NCI-H446 treated with DMSO at 0.1 percent for 48 hours (cell line): ENCODE results near the gene IGF1R.
"Not testable (repeated sequence)": the region's sequence is repeated elsewhere in the genome, so short reads cannot be mapped to it uniquely, and the experiment has no call there.

ENCODE experiments used
- DNase-seq: peaks from one replicate; lab custom pipeline; 2025; lab: John Stamatoyannopoulos, UW

The IGF1R gene

DNA sequence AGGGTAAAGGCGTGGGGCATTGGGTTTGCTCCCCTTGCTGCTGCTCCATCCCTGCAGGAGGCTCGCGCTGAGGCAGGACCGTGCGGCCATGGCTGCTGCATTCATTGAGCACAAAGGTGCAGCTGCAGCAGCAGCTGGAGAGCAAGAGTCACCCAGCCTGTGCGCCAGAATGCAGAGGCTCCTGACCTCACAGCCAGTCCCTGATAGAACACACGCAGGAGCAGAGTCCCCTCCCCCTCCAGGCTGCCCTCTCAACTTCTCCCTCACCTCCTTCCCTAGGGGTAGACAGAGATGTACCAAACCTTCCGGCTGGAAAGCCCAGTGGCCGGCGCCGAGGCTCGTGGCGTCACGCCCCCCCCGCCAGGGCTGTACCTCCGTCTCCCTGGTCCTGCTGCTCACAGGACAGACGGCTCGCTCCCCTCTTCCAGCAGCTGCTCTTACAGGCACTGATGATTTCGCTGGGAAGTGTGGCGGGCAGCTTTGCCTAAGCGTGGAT, 312.3 kb downstream of the IGF1R start:
- DNase-seq, result no peak

DNA sequence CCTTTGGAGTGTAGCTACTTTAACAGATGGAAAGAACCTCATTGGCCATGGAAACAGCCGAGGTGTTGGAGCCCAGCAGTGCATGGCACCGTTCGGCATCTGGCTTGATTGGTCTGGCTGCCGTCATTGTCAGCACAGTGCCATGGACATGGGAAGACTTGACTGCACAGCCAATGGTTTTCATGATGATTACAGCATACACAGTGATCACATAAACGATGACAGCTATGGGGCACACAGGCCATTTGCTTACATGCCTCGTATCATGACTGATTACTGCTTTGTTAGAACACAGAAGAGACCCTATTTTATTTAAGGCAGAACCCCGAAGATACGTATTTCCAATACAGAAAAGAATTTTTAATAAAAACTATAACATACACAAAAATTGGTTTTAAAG, 315.1 kb downstream of the IGF1R start:
- no peak for DNase-seq

DNA sequence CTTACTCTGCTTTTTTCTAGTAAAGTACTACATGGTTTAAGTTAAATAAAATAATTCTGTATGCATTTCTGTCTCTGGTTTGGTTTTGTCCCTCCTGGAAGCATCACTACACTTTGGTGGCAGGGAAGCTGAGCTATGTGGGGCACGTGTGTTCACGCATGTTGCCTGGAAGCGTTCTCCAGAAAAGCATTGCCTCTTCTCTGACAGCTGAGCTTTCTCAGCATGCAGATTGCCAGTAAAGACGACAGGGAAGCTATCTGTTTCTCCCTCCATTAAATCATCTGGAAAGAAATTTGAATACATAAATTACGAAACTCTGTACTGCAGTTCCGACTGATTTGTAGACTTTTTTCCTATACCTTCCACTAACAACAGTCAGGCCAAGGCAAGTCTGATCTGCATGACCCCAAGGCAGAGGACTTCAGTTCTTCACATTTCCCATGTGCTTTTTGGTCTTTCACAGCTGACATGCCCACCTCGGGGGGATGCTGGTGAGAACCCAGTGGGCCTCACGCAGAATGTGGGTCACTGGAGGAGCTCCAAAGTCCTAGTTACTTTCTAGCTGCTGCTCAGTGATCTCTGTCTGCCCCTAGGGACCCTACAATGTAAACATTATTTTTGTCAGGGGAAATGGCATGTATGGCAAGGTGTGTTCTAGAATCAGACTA, 316.3 kb downstream of the IGF1R start:
- DNase-seq, result no peak

DNA sequence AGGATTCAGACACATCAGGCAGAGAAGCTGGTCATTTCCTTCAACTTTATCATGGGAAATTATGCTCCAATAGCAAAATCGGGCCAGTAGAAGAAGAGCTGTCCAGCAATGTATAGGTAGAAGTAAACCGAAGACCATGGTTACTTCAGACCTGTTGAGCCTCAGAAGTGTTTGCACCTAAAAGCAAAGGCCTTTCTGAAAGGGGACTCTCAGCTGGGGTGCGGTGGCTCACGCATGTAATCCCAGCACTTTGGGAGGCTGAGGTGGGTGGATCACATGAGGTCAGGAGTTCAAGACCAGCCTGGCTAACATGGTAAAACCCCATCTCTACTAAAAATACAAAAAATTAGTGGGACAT, 316.8 kb downstream of the IGF1R start:
- DNase-seq, result not testable (repeated sequence)

DNA sequence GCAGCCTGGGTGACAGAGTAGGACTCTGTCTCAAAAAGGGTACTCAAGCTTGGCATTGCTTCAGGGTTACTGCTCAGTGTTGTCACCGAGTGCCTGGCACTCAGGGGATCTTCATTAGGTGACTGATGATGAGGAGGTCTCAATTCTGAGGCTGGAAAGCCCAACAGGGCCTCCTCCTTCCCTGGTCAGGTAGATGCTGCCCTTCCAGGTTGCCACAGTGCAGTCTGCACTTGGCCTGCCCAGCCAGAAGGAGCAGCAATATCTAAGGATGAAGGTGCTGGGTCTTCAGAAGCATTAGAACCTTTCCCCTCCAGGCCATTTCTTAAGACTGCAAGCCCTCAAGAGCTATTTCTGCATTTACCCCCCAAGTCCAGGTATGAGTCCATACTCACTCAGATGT, 317.3 kb downstream of the IGF1R start:
- no peak for DNase-seq

DNA sequence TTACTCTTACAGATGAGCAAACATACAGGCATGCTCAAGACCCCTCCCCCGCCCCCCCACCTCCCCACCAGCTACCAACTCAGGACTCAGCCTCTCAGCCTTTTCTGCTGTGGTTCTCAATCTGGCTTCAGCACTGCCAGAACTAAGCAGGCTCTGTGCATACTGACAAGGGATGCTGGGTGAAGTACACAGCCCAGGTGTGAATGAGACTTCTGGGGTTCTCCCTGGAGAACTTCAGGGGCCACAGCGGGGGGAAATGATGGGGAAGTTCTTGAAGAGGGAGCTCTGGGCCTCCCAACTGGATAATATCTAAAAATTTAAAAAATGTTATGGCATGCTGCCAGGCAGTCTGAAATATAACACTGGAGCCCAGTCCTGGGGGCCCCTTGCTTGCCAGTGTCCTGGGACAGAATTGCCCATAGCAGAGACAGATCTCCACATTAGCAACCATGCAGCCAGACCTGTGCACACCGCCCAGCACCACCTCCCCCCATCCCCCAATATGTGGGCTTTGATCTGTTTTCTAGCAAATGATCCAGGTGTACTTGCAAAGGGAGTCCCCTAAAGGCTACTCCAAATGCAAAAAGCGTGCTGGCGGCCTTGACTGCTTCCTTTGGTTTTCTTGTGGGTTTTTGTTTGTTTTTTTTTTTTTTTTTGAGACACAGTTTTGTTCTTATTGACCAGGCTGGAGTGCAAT, 317.9 kb downstream of the IGF1R start:
- DNase-seq, result no peak

DNA sequence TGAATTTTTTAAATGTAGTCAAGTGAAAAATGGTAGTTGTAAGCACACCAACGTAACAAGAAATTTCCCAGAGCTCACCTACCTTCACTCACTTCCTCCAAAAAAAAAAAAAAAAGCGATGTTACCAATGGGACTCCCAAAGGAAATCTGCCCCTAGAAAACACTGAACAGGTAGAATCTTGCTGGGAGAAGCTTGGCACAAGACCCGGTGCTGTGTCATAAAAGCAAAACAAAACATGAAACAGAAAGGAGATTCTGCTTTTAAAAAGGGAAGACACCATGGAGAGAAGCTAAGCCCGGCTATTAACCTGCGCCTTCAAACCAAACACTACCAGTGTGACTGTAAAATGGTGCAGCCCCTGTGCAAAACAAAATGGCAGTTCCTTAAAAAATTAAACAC, 318.8 kb downstream of the IGF1R start:
- DNase-seq, result no peak

DNA sequence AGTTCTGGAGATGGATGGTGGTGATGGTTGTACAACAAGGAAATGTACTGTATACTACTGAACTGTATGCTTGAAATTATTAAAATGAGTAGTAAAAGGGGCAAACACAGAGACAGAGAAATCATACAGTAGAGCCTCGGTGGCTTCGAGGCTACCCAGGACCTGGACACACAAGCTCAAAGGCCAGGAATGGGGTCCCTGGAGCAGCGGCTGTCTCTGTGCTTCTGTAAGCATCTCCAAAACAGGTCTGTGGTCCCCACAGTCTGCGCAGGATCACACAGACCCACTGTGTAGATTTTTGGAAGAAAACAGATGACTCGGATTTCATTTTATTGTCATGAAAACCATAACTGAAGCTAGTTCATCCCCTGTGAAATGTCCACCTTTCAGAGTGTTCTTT, 319.6 kb downstream of the IGF1R start:
- DNase-seq, result no peak

DNA sequence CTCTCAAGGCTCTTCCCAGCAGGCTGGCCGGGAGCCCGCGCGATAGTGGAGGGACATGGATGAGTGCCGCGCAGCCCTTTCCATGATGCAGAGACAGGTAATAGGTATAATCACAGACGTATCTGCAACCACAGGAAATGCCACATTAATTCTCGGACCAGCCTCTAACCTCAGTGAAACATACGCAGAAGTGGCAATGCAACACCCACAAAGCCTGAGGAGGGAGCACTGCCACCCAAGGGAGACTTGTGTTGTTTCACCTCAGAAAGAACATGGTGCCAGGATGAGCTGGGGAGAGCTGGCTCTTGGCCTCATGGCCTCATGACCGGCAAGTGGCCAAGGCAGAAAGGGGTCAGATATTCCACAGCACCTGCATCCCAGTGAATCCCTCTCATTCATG, 320.2 kb downstream of the IGF1R start:
- no peak for DNase-seq

DNA sequence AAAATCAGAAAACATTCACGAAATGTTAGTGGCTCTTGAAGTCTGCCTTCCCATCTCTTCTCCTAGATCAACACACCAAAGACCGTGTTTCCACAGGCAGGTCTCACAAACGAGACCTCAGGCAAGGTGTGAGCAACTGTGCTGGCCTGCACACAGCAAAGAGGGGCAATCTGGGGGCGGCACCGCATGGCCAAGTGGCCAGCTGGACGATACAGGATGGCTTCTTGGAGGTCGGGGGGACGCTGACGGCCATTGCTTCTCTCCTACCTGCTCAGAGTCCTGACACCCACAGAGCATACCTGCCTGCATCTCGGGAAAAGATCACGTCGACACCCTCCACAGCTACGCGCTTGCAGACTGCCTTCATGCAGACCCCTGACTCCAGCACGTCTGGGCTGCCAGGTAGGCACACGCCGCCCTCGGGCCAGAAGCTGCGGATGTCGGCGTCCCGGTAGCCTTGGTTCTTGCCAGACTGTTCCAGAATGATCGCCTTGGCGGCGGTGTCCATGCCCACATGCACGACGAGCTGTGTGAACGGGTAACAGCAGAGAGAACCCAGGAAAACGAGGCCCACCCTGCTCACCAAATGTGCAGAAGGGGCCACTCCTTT, 320.9 kb downstream of the IGF1R start:
- DNase-seq, result no peak

DNA sequence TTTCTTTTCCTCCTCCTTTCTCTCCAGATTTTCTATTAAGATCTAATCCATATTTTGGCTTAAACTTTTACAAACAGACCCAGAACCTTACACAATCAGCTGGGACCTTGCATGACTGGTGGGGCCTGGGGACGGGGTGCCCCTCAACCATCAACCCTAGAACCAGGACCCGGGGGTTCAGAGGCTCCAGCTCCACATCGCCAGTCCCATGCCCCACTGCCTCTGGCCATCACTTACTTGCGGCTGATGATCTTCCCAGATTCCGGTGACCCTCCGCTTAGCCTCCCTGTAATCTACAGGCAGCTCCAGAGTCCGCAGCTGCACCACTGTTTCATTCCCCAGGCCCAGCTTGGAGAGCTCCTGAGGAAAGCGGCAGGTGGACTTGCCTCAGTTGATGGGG, 322.5 kb downstream of the IGF1R start:
- no peak for DNase-seq

DNA sequence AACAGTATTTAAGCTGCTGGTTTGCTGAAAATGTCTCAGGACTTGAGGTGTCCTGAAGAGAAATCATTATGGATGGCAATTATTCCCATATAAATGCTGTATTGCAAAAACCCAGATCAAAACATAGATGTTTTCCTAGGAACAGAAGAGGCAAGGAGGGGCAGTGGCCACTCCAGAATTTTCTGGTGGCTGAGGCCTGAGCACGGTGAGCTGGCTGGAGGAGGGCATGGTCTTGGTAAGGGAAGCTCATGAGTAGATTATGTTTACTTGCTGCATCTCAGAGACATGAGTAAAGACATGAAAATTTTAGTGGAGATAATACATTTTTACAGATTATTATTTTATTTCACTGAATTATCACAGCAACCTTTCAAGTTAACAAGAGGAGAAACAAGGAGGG, 328.2 kb downstream of the IGF1R start:
- DNase-seq, result no peak

DNA sequence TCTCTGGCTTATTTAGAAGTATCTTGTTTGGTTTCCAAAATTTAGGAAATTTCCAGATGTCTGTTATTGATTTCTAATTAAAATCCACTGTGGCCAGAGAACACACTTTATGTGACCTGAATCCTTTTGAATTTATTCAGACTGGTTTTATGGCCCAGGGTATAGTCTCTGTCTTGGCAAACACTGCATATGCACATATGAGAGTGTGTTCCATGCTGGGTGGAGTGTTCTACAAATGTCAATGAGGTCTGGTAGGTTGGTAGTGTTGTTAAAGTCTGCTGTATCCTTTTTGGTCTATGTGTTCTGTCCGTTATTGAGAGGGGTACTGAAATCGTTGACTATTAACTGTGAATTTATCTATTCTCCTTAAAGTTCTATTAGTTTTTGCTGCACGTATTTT, 329.1 kb downstream of the IGF1R start:
- DNase-seq, result no peak

DNA sequence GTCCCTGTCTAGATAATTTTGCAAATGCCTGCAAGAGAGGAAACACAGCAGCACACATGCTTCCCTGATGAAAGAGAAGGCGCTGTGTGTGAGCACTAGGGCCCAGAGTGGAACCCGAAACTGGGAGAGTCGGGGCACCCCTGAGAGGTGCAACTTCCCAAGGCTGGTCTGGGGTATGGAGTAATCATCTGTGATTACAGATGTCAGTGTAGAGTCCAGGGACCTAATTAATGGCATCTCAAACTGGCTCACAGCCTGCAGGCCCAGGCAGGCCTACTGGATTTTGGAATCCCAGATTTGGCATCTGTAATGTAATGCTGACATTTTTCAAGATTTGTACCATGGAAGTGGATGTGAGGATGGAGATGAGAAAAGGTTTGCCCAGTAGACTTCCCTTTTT, 329.8 kb downstream of the IGF1R start:
- no peak for DNase-seq

DNA sequence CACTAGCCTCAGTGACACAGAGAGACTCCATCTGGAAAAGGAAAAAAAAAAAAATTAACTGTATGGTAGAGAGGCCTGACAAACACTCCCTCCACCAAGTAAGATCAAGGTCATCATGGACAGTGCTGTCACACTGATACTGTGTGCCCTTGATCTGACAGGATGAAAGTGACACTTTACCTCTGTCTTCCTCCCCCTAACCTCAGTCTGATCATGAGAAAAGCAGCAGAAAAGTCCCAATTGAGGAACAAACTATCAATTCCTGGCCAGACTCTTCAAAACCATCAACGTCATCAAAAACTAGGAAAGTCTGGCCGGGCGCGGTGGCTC, 332.5 kb downstream of the IGF1R start:
- DNase-seq, result no peak

DNA sequence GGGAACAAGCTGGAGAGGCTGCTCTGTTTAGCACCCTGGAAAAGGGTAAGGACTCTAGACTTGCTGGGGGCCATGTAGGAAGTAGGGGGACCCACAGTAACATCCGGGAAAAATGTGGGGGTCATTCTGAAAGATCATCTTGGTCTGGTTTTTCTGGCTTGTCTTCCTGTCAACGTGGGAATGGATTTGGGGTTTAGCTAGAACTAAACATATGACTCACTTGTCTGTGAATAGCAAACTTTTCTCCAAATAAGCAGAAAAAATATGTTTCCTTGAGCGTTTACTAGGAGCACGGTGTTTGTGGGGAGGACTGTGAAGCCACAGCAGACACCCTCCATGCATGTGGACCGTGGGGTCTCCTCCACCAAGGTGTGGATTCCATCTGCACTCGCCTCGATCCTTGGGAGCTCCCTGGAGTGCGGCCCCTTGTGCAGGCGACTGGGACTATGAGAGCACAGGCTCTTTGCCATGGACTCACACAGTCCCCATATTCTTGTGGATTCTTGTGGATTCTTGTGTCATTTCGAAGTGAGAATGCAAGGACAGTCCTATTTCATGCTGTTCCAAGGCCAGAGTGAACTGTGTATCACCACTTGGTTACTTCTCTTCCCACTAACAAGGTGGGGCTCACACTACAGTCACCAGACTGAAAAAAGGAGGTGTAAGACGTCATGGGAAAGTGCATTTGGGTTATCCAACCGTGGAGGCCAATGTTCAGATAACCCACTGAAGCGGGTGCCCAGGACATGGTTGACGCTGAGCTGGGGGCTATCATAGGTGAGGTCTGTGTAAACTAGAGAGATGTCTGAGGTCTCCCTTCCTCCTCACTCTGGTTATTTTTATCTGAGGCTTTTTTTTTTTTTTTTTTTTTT, 333.7 kb downstream of the IGF1R start:
- no peak for DNase-seq

DNA sequence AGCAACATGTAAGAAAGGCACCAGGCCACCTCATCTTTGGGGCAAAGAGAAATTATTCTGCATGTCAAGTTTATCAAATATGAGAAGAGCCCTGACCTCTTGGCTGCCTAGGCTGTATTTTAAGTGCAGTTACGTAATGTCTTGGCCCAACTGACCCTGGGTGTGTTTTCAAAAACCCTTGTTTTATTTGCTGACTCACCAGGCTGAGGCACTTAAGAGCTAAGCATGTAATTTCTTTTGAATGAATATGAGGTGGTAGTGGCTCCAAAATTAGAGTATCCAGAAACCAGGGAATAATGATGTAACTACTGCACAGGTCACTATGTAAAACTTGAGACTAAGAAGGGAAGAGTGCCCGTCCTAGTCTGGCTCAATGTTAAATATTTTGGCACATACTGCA, 335.0 kb downstream of the IGF1R start:
- DNase-seq, result peak; percentile 3

DNA sequence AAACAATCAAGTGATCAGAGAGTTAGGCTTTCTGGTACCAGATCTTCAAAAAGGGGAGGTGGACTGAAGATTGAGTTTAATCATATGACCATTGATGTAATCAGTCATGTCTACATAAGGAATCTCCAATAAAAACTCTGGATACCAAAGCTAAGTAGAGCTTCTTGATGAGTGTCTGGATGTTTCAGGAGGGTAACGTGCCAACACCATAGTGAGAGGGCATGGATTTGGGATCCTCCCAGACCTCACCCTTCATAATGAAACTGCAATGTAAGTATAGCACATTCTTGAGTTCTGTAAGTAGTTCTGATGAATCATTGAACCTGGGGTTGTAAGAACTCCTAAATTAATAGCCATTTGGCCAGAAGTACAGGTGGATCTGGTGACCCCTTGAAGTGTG, 337.9 kb downstream of the IGF1R start:
- no peak for DNase-seq

DNA sequence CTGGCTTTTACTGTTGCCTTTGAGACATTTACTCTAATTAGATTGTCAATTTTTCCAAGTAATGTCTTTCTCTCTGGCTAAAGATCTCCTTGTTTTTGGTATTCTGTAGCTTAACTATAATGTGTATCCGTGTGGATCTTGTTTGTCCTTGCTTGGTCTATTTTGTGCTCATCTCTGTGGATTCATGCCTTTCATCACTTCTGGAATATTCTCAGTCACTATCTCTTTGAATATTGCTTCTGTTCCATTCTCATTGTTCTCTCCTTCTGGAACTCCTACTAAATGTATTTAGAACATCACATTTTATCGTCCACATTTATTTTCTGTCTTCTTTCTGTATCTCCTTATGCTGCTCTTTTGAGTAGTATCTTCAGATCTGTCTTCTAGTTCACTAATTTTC, 346.6 kb downstream of the IGF1R start:
- no peak for DNase-seq

DNA sequence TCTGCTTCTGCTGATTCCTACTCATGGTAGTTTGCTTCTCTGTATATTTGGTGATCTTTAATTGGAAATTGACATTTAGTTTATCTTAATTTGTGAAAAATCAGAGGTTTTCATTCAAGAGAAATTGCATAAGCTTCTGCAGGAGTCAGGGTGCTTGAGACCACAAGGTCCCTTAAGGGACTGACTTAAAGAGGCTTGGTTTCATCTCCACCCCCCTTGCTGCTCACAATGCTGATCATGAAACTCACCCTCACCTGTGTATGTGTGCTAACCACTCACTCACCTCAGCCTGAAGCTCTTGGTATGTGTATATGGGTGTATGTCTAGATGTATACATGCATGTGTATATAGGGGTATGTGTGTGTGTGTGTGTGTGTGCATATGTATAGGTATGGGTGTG, 347.8 kb downstream of the IGF1R start:
- no peak for DNase-seq

DNA sequence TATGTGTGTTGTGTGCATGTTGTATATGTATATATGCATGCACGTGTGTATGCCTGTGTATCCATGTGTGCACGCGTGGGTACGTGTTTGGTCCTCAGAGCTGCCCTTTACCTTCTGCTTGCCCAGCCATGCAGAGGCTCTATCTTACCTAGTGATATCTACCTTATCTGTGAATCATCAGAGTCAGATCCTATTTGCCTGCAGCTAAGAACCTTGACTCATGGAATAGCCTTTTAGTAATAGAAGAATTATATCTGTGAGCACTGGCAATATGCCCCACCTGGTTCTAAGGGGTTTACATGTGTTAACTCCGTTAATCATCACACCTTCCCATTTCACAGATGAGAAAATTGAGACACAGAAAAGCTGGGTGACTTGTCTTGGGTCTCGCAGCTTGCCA, 348.3 kb downstream of the IGF1R start:
- no peak for DNase-seq

DNA sequence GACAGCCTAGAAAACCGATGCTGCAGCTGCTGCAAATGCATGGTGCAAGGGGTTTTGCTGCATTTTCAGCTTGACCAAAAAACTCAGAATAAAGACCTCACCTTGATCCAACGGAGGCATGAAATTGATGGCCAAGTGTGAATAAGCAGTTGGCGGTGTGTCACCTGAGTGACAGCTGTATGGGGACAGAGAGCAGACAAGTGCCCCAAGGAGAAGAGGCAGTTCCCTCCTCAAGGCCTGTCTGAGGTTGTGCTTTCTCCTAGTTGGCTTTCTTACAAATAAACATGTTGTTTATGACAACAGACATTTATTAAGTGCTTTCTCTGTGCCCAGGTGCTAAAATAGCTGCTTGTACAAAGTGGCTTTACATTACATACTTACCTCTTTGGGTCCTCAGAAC, 349.0 kb downstream of the IGF1R start:
- no peak for DNase-seq

DNA sequence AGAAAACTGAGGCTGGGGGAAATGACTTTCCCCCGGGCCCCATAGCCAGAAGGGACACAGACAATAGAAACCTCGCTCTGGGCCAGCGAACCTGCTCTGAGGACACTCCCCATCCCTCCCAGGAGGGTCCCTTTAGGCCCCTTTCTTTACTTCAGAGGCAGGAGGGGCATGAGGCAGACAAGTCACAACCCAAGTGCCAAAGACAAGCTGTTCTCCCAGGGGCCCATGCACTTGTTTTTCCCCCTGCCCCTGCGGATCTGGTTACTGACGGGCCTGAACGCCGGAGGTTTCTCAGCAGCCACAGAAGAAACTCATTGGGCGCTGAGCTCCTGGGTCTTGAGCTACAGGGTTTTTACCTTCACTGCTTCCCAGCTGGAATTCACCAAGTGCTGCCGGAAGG, 349.4 kb downstream of the IGF1R start:
- no peak for DNase-seq
